Nephron progenitor cell (in vitro differentiated cells): ENCODE measurements around the gene DBH.

Experiments
- DNase-seq: peaks from one replicate; pipeline ENCODE4 v3.0.0; 2021
- H3K27ac Mint-ChIP-seq: 2 replicates; pipeline ENCODE4 v1.8.0; 2021; ENCODE audit warnings: mild to moderate bottlenecking, moderate library complexity, mixed read lengths
- H3K27me3 Mint-ChIP-seq: 2 replicates; pipeline ENCODE4 v1.8.0; 2021; ENCODE audit warnings: mild to moderate bottlenecking, low read depth, mixed read lengths; ENCODE audit not compliant: poor library complexity
- H3K36me3 Mint-ChIP-seq: 2 replicates; pipeline ENCODE4 v1.8.0; 2021; ENCODE audit warnings: low read depth, mixed read lengths
- H3K4me1 Mint-ChIP-seq: 2 replicates; pipeline ENCODE4 v1.8.0; 2021; ENCODE audit warnings: mixed read lengths
- H3K4me3 Mint-ChIP-seq: 2 replicates; pipeline ENCODE4 v1.8.0; 2021; ENCODE audit warnings: mild to moderate bottlenecking, moderate library complexity, mixed read lengths
- H3K9me3 Mint-ChIP-seq: 2 replicates; pipeline ENCODE4 v1.8.0; 2021; ENCODE audit warnings: mild to moderate bottlenecking, moderate library complexity, mixed read lengths
- CTCF ChIP-seq: fragments of 200-600 bp; sonication (generic); IDR thresholded peaks from 2 replicates; pipeline ENCODE4 v1.5.0; 2021; ENCODE audit warnings: antibody characterized with exemption

The DBH gene

GRCh38 chr9:133692364-133692985 lies 56.3 kb downstream of the DBH start:
- TF ChIP-seq CTCF: no peak
- no peak overlapping the region for H3K4me3 Mint-ChIP-seq
- peak overlapping the region; percentile 19 for H3K27ac Mint-ChIP-seq
- peaks cover 56% of the 10 kb centered on the region for H3K4me1 Mint-ChIP-seq
- no peaks in the 10 kb centered on the region for H3K9me3 Mint-ChIP-seq
- H3K27me3 Mint-ChIP-seq: peaks cover 6% of the 10 kb centered on the region
- DNase-seq: no peak
- H3K36me3 Mint-ChIP-seq: no peaks in the 10 kb centered on the region

GRCh38 chr9:133693116-133693515 lies 57.0 kb downstream of the DBH start:
- no peak for DNase-seq
- H3K9me3 Mint-ChIP-seq: no peaks in the 10 kb centered on the region
- H3K27me3 Mint-ChIP-seq: peaks cover 6% of the 10 kb centered on the region
- H3K36me3 Mint-ChIP-seq: no peaks in the 10 kb centered on the region
- H3K4me1 Mint-ChIP-seq: peaks cover 50% of the 10 kb centered on the region
- H3K4me3 Mint-ChIP-seq: no peak overlapping the region
- H3K27ac Mint-ChIP-seq: no peak overlapping the region
- TF ChIP-seq CTCF: no peak

- Mint-ChIP-seq H3K27me3 (peaks cover 6% of the 10 kb centered on the region), H3K27ac (no peak overlapping the region), H3K9me3 (peaks cover 4% of the 10 kb centered on the region), H3K36me3 (peaks cover 5% of the 10 kb centered on the region), H3K4me1 (peaks cover 42% of the 10 kb centered on the region), H3K4me3 (no peak overlapping the region)
- TF ChIP-seq CTCF: no peak
- no peak for DNase-seq
Measured at GRCh38 chr9:133693703-133694529, 57.8 kb downstream of the DBH start.

GRCh38 chr9:133694686-133695085 lies 58.5 kb downstream of the DBH start:
- Mint-ChIP-seq H3K27ac (no peak overlapping the region), H3K4me1 (peaks cover 37% of the 10 kb centered on the region), H3K9me3 (peaks cover 4% of the 10 kb centered on the region), H3K27me3 (peaks cover 6% of the 10 kb centered on the region), H3K4me3 (no peak overlapping the region), H3K36me3 (peaks cover 6% of the 10 kb centered on the region)
- DNase-seq: no peak
- no peak for TF ChIP-seq CTCF

- H3K27me3 Mint-ChIP-seq: peaks cover 6% of the 10 kb centered on the region
- H3K4me3 Mint-ChIP-seq: no peak overlapping the region
- peaks cover 10% of the 10 kb centered on the region for H3K36me3 Mint-ChIP-seq
- H3K27ac Mint-ChIP-seq: no peak overlapping the region
- H3K9me3 Mint-ChIP-seq: peaks cover 4% of the 10 kb centered on the region
- DNase-seq: peak; percentile 0
- TF ChIP-seq CTCF: no peak
- H3K4me1 Mint-ChIP-seq: peaks cover 37% of the 10 kb centered on the region
Measured at GRCh38 chr9:133696071-133696472, 59.9 kb downstream of the DBH start.
